Ascending aorta (tissue), 2 donors: ENCODE measurements around the gene CPNE8. TPM values are rescaled to one million over a fixed set of nuclear protein-coding genes. Genes with fewer than 3 reads are reported as not detected.

Experiments
- DNase-seq, 2 donors: peaks; one replicate each; pipeline ENCODE4 v3.0.0-alpha.2; 2019; ENCODE audit warnings: low spot score in 2 of 2
- H3K27ac ChIP-seq, 2 donors: fragments of 200-600 bp; sonication (generic); one replicate each; pipeline ENCODE4 v1.5.1; 2016 to 2017; ENCODE audit warnings: mild to moderate bottlenecking in 1 of 2
- H3K27me3 ChIP-seq: fragments of 200-600 bp; sonication (generic); one replicate; pipeline ENCODE4 v1.5.1; 2017
- H3K36me3 ChIP-seq, 2 donors: fragments of 200-600 bp; sonication (generic); one replicate each; pipeline ENCODE4 v1.5.1; 2016
- H3K4me1 ChIP-seq, 2 donors: fragments of 200-600 bp; sonication (generic); one replicate each; pipeline ENCODE4 v1.5.1; 2016 to 2017; ENCODE audit warnings: mild to moderate bottlenecking in 1 of 2
- H3K4me3 ChIP-seq, 2 donors: fragments of 200-600 bp; sonication (generic); one replicate each; pipeline ENCODE4 v1.5.1; 2016 to 2017; ENCODE audit warnings: mild to moderate bottlenecking in 1 of 2
- H3K9me3 ChIP-seq, 2 donors: fragments of 200-600 bp; sonication (generic); one replicate each; pipeline ENCODE4 v1.5.1; 2016
- intact Hi-C: fragments of 100-400 bp; cut with DNase I; formaldehyde crosslinking; loops from one replicate; pipeline ENCODE4 v1.15.1; 2023
- total RNA-seq: library from RNA; depleted of rRNA; stranded (reverse); fragments of >200 nt; gene quantifications from one replicate; pipeline ENCODE4 v1.1.0, GENCODE V29; 2016
- TF ChIP-seq, protein P1 (sequence below), 3 experiments: fragments of 200-600 bp in 2 of 3; fragments of 450-650 bp in 1 of 3; sonication (generic) in 2 of 3; IDR thresholded peaks; one replicate each; pipeline ENCODE4 v1.5.1; 2016 to 2019; ENCODE audit warnings: antibody characterized with exemption in 3 of 3, mild to moderate bottlenecking in 1 of 3, moderate library complexity in 1 of 3

The CPNE8 gene
- total RNA-seq, 1 donor from 2014 or later = 18.6 TPM

DNA sequence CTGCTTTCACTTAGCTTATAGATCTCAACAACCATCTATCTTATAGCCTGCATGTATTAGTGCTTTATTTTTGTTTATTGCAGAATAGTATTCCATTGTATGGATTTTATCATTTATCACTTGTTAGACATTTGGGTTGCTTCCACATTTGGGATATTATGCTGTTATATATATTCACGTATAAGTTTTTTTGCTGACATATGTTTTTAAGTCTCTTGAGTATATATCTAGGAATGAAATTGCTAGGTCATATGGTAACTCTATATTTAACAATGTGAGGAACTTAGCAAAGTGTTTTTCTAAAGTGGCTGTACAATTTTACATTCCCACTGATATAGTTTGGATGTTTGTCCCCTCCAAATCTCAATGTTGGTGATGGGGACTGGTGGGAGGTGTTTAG lies 208.1 kb downstream of the CPNE8 start:
- Histone ChIP-seq H3K27me3 (no peaks in the 10 kb centered on the region), H3K4me3 (no peak overlapping the region), H3K27ac (no peak overlapping the region), H3K4me1 (no peaks in the 10 kb centered on the region), H3K36me3 (no peaks in the 10 kb centered on the region), H3K9me3 (no peaks in the 10 kb centered on the region)
- intact Hi-C loops = no loop called here
- no peak for DNase-seq
- TF ChIP-seq, protein P1, sequence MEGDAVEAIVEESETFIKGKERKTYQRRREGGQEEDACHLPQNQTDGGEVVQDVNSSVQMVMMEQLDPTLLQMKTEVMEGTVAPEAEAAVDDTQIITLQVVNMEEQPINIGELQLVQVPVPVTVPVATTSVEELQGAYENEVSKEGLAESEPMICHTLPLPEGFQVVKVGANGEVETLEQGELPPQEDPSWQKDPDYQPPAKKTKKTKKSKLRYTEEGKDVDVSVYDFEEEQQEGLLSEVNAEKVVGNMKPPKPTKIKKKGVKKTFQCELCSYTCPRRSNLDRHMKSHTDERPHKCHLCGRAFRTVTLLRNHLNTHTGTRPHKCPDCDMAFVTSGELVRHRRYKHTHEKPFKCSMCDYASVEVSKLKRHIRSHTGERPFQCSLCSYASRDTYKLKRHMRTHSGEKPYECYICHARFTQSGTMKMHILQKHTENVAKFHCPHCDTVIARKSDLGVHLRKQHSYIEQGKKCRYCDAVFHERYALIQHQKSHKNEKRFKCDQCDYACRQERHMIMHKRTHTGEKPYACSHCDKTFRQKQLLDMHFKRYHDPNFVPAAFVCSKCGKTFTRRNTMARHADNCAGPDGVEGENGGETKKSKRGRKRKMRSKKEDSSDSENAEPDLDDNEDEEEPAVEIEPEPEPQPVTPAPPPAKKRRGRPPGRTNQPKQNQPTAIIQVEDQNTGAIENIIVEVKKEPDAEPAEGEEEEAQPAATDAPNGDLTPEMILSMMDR (IDR thresholded peaks at IDR 0.05) = no peak

DNA sequence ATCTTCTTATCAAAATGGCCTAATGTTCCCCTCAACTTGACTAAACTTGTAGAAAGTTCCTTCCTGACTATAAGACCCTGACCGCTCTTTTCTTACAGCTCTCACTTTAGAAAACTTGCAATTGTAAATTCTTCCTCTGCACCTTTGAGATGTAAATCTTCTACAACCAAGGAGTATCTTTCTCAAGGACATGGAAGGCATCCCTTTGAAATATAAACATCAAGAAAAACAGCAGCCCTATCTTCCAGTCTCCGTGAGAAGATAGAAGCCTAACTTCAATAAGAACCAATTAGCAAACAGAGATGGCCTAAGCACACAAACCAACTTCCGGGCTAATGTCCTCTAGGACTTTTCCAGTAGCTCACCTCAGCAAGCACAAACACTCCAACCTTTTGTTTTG lies 210.3 kb downstream of the CPNE8 start:
- no peak for DNase-seq
- H3K36me3 ChIP-seq = peaks cover 0 to 4% of the 10 kb centered on the region in 2 donors
- no peak overlapping the region for H3K27ac ChIP-seq
- H3K9me3 ChIP-seq = no peaks in the 10 kb centered on the region
- intact Hi-C loops = no loop called here
- H3K4me1 ChIP-seq = no peaks in the 10 kb centered on the region
- no peak overlapping the region for H3K4me3 ChIP-seq
- no peaks in the 10 kb centered on the region for H3K27me3 ChIP-seq
- TF ChIP-seq, protein P1 (IDR thresholded peaks at IDR 0.05) = no peak

DNA sequence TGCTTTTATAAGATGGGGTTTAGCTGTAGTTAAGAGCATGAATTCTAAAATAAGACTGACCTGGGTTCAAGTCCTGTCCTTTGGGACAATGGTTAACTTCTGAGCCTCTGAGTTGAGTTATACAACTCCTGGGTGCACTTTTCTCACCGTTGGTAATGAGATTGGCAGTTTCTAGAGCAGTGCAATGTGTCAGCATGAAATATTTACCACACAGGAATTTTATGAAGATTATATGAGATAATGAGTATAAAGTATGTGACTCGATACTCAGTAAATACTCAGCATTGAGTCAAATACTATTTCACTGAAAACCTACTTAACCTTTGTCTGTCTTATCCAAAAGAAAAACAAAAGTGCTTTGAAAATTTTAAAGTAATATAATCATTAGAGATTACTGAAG lies 214.2 kb downstream of the CPNE8 start:
- DNase-seq = no peak
- intact Hi-C loops = no loop called here
- Histone ChIP-seq H3K36me3 (peaks cover 0 to 15% of the 10 kb centered on the region in 2 donors), H3K4me3 (no peak overlapping the region), H3K4me1 (no peaks in the 10 kb centered on the region), H3K27ac (no peak overlapping the region), H3K9me3 (no peaks in the 10 kb centered on the region), H3K27me3 (no peaks in the 10 kb centered on the region)
- TF ChIP-seq, protein P1 (IDR thresholded peaks at IDR 0.05) = no peak

DNA sequence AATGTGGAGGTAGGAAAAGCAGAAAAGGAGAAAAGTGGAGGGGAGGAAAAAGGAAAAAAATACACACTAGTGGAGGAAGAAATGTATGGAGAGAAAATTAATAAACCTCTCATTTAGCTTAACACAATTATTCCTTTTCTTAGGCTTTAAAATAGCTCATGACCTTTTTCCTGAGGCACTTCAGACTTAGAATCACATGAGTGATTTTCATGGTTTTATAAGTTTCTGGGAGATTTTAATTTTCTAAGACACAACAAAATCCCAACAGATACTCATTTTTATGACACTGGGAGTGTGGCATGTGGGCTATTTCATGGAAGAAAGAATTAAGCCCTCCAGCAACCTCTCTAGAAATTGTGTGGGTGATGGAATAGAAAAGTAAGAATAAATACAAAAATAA lies 214.7 kb downstream of the CPNE8 start:
- TF ChIP-seq, protein P1 (IDR thresholded peaks at IDR 0.05) = no peak
- Histone ChIP-seq H3K36me3 (peaks cover 0 to 16% of the 10 kb centered on the region in 2 donors), H3K4me1 (no peaks in the 10 kb centered on the region), H3K27me3 (no peaks in the 10 kb centered on the region), H3K4me3 (no peak overlapping the region), H3K9me3 (no peaks in the 10 kb centered on the region), H3K27ac (no peak overlapping the region)
- DNase-seq = no peak
- intact Hi-C loops = no loop called here

DNA sequence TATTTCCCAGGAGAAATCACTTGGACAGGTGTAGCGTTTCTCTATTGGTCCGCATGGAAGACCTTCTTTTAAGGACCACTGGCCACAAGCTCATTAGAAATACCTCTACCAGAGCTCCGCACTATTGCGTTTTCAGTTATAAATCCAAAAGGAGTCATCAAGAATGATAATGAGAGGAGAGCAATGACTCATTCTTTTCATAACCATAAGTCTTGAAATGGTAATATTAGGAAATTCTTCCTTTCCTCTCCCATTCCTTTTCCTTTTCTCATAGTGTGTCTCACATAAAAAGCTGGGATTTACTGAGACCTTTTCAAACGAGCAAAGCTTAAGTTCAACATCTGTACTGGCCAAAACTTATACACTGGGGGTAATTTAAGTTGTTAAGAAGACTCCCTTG lies 215.7 kb downstream of the CPNE8 start:
- intact Hi-C loops = no loop called here

More for the DNA sequence above, 215.7 kb downstream of the CPNE8 start:
- H3K27me3 ChIP-seq = no peaks in the 10 kb centered on the region
- H3K27ac ChIP-seq = no peak overlapping the region
- no peak for DNase-seq
- H3K36me3 ChIP-seq = peaks cover 0 to 23% of the 10 kb centered on the region in 2 donors
- no peaks in the 10 kb centered on the region for H3K4me1 ChIP-seq
- H3K4me3 ChIP-seq = no peak overlapping the region
- H3K9me3 ChIP-seq = no peaks in the 10 kb centered on the region
- TF ChIP-seq, protein P1 (IDR thresholded peaks at IDR 0.05) = no peak
